ENCODE results near the gene LGR6. TPM values are rescaled to one million over a fixed set of nuclear protein-coding genes. Genes with fewer than 3 reads are reported as not detected.

The LGR6 gene
- total and polyA plus RNA-seq, 10 of the 15 experiments (the other 5 are each of a cell fraction or from before 2014, with no cell fraction given), result not detected

DNA sequence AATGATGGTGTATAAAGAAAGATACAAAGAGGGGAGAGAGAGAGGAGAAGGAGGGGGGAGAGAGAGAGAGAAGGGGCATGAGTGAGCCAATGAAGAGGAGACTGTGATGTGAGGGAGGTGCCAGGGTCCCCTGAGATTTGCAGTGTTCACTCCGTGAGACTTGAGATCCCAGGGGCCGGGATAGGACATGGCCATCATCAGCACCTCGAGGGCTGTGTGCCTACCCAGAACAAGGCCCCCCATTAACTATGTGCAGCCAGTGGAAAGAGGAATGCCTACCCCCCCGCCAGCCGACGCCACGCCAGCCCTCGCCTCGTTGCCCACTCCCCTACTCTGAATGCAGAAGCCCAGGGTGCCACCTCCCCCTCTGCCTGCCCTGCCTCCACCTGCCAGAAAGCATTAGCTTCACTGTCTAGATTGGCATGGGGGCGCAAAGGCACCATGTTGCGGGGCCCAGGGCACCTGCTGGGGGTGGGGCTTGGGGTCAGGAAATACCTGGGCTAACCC is 14.8 kb downstream of the LGR6 start:
- in situ Hi-C loops (cut with MboI) (no loop called here), intact Hi-C loops (cut with micrococcal nuclease; ENCODE audit: unreplicated experiment) (no loop called here)
- no peak for FAIRE-seq
- DNase-seq (ENCODE audit: low read depth, low spot score), result no peak
- ChIA-PET RAD21 (ENCODE audit: unreplicated experiment) (no interaction called here), POLR2A (no interaction called here), CTCF (interaction anchor here (1.0 to 1.4 kb wide), 2 partner anchors 15 to 209 kb away, joined by 3 to 4 read pairs; partner anchors contain the start of gene LGR6), SMC1A (ENCODE audit: uncharacterized antibody, unreplicated experiment) (no interaction called here)
- Histone ChIP-seq H3K9ac (ENCODE audit: control insufficient read depth, insufficient read depth, low read length) (no peak overlapping the region), H3K79me2 (ENCODE audit: control insufficient read depth, insufficient read depth, low read length) (no peaks in the 10 kb centered on the region), H4K20me1 (ENCODE audit: control insufficient read depth, insufficient read depth) (no peaks in the 10 kb centered on the region), H3K4me1 (ENCODE audit: control insufficient read depth, insufficient read depth, low read length) (no peaks in the 10 kb centered on the region), H3K27ac (ENCODE audit: control insufficient read depth, insufficient read depth) (no peak overlapping the region), H3K27me3 (replicated peaks in 1 of 2; ENCODE audit: control insufficient read depth in 2 of 2, insufficient read depth in 2 of 2, low read length in 1 of 2) (peaks cover 4 to 5% of the 10 kb centered on the region in 2 experiments; a peak in 2 of 4 replicates), H3K4me3 (no peak overlapping the region), H2AFZ (ENCODE audit: control insufficient read depth, low read depth, low read length) (no peak overlapping the region), H3K4me2 (ENCODE audit: control insufficient read depth, insufficient read depth) (no peak overlapping the region), H3K9me3 (replicated peaks; ENCODE audit: control insufficient read depth, insufficient read depth, low read length) (no peaks in the 10 kb centered on the region), H3K36me3 (ENCODE audit: control insufficient read depth in 2 of 2, insufficient read depth in 2 of 2, low read length in 1 of 2) (no peaks in the 10 kb centered on the region)
- ATAC-seq, result no peak
- WGBS (ENCODE audit: insufficient coverage, insufficient replicate concordance, low lambda C conversion rate, missing lambda C conversion rate), result 17% methylated on average over 6 of the region's 11 CpGs
- BruUV-seq (replicated peaks), result no TSS peak
- TF ChIP-seq NBN (IDR thresholded peaks at IDR 0.05) (no peak), EZH2 (IDR thresholded peaks at IDR 0.05; ENCODE audit: borderline replicate concordance, control insufficient read depth, low read depth, low read length) (no peak), BMI1 (IDR thresholded peaks at IDR 0.05; ENCODE audit: borderline replicate concordance) (no peak), YY1 (IDR thresholded peaks at IDR 0.05; ENCODE audit: low read depth, low read length) (no peak), SUPT20H (IDR thresholded peaks at IDR 0.05; ENCODE audit: borderline replicate concordance, control insufficient read depth, low read depth, low read length) (no peak), ATF7 (IDR thresholded peaks at IDR 0.05; ENCODE audit: low read depth) (no peak), NFYB (IDR thresholded peaks at IDR 0.05; ENCODE audit: insufficient read depth, low read depth, low read length) (no peak), IKZF2 (IDR thresholded peaks at IDR 0.05) (no peak), CBFB (IDR thresholded peaks at IDR 0.05; ENCODE audit: low read depth) (no peak), SMAD5 (IDR thresholded peaks at IDR 0.05; ENCODE audit: low read depth) (no peak)
- TF ChIP-seq, protein P1, sequence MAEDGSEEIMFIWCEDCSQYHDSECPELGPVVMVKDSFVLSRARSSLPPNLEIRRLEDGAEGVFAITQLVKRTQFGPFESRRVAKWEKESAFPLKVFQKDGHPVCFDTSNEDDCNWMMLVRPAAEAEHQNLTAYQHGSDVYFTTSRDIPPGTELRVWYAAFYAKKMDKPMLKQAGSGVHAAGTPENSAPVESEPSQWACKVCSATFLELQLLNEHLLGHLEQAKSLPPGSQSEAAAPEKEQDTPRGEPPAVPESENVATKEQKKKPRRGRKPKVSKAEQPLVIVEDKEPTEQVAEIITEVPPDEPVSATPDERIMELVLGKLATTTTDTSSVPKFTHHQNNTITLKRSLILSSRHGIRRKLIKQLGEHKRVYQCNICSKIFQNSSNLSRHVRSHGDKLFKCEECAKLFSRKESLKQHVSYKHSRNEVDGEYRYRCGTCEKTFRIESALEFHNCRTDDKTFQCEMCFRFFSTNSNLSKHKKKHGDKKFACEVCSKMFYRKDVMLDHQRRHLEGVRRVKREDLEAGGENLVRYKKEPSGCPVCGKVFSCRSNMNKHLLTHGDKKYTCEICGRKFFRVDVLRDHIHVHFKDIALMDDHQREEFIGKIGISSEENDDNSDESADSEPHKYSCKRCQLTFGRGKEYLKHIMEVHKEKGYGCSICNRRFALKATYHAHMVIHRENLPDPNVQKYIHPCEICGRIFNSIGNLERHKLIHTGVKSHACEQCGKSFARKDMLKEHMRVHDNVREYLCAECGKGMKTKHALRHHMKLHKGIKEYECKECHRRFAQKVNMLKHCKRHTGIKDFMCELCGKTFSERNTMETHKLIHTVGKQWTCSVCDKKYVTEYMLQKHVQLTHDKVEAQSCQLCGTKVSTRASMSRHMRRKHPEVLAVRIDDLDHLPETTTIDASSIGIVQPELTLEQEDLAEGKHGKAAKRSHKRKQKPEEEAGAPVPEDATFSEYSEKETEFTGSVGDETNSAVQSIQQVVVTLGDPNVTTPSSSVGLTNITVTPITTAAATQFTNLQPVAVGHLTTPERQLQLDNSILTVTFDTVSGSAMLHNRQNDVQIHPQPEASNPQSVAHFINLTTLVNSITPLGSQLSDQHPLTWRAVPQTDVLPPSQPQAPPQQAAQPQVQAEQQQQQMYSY (CRISPR knock-in tag; IDR thresholded peaks at IDR 0.05), result no peak
- TF ChIP-seq, protein P2, sequence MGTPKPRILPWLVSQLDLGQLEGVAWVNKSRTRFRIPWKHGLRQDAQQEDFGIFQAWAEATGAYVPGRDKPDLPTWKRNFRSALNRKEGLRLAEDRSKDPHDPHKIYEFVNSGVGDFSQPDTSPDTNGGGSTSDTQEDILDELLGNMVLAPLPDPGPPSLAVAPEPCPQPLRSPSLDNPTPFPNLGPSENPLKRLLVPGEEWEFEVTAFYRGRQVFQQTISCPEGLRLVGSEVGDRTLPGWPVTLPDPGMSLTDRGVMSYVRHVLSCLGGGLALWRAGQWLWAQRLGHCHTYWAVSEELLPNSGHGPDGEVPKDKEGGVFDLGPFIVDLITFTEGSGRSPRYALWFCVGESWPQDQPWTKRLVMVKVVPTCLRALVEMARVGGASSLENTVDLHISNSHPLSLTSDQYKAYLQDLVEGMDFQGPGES (IDR thresholded peaks at IDR 0.05), result no peak
- TF ChIP-seq, protein P3, sequence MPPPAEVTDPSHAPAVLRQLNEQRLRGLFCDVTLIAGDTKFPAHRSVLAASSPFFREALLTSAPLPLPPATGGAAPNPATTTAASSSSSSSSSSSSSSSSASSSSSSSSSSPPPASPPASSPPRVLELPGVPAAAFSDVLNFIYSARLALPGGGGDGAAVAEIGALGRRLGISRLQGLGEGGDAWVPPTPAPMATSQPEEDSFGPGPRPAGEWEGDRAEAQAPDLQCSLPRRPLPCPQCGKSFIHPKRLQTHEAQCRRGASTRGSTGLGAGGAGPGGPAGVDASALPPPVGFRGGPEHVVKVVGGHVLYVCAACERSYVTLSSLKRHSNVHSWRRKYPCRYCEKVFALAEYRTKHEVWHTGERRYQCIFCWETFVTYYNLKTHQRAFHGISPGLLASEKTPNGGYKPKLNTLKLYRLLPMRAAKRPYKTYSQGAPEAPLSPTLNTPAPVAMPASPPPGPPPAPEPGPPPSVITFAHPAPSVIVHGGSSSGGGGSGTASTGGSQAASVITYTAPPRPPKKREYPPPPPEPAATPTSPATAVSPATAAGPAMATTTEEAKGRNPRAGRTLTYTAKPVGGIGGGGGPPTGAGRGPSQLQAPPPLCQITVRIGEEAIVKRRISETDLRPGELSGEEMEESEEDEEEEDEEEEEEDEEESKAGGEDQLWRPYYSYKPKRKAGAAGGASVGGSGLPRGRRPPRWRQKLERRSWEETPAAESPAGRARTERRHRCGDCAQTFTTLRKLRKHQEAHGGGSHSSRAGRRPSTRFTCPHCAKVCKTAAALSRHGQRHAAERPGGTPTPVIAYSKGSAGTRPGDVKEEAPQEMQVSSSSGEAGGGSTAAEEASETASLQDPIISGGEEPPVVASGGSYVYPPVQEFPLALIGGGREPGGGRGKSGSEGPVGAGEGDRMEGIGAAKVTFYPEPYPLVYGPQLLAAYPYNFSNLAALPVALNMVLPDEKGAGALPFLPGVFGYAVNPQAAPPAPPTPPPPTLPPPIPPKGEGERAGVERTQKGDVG (CRISPR knock-in tag; IDR thresholded peaks at IDR 0.05), result no peak
